ENCODE results near the gene MYO10. TPM values are rescaled to one million over a fixed set of nuclear protein-coding genes. Genes with fewer than 3 reads are reported as not detected.

Gene MYO10
- total RNA-seq, 1 donor from 2014 or later, result 23.1 TPM

GRCh38 chr5:16871746-16872339 is 64.2 kb downstream of the MYO10 start:
- Mint-ChIP-seq H3K36me3 (ENCODE audit: unreplicated experiment) (peaks cover 31% of the 10 kb centered on the region), H3K27ac (ENCODE audit: unreplicated experiment) (no peak overlapping the region), H3K4me1 (ENCODE audit: low read depth, unreplicated experiment) (peaks cover 15% of the 10 kb centered on the region), H3K4me3 (ENCODE audit: unreplicated experiment) (no peak overlapping the region), H3K9me3 (ENCODE audit: unreplicated experiment) (peaks cover 13% of the 10 kb centered on the region), H3K27me3 (ENCODE audit: unreplicated experiment) (peaks cover 10% of the 10 kb centered on the region)
- no peak for TF ChIP-seq CTCF (IDR thresholded peaks at IDR 0.05; ENCODE audit: partially characterized antibody, unreplicated experiment)
- no peak for DNase-seq

- Mint-ChIP-seq H3K27ac (ENCODE audit: unreplicated experiment) (no peak overlapping the region), H3K36me3 (ENCODE audit: unreplicated experiment) (peaks cover 31% of the 10 kb centered on the region), H3K27me3 (ENCODE audit: unreplicated experiment) (peaks cover 17% of the 10 kb centered on the region), H3K4me1 (ENCODE audit: low read depth, unreplicated experiment) (peaks cover 23% of the 10 kb centered on the region), H3K9me3 (ENCODE audit: unreplicated experiment) (peaks cover 21% of the 10 kb centered on the region), H3K4me3 (ENCODE audit: unreplicated experiment) (no peak overlapping the region)
- DNase-seq, result no peak
- TF ChIP-seq CTCF (IDR thresholded peaks at IDR 0.05; ENCODE audit: partially characterized antibody, unreplicated experiment), result no peak
Observed at GRCh38 chr5:16870878-16871277, 65.2 kb downstream of the MYO10 start.

- peaks cover 15% of the 10 kb centered on the region for H3K27me3 Mint-ChIP-seq (ENCODE audit: unreplicated experiment)
- peaks cover 26% of the 10 kb centered on the region for H3K4me1 Mint-ChIP-seq (ENCODE audit: low read depth, unreplicated experiment)
- H3K4me3 Mint-ChIP-seq (ENCODE audit: unreplicated experiment), result no peak overlapping the region
- no peak overlapping the region for H3K27ac Mint-ChIP-seq (ENCODE audit: unreplicated experiment)
- H3K9me3 Mint-ChIP-seq (ENCODE audit: unreplicated experiment), result peaks cover 22% of the 10 kb centered on the region
- TF ChIP-seq CTCF (IDR thresholded peaks at IDR 0.05; ENCODE audit: partially characterized antibody, unreplicated experiment), result no peak
- peaks cover 25% of the 10 kb centered on the region for H3K36me3 Mint-ChIP-seq (ENCODE audit: unreplicated experiment)
- DNase-seq, result no peak
Observed at GRCh38 chr5:16869821-16870796, 66.0 kb downstream of the MYO10 start.

GRCh38 chr5:16867577-16867953 is 68.5 kb downstream of the MYO10 start:
- DNase-seq, result no peak
- no peak for TF ChIP-seq CTCF (IDR thresholded peaks at IDR 0.05; ENCODE audit: partially characterized antibody, unreplicated experiment)
- Mint-ChIP-seq H3K36me3 (ENCODE audit: unreplicated experiment) (peaks cover 11% of the 10 kb centered on the region), H3K4me3 (ENCODE audit: unreplicated experiment) (no peak overlapping the region), H3K27ac (ENCODE audit: unreplicated experiment) (peak overlapping the region; percentile 87), H3K9me3 (ENCODE audit: unreplicated experiment) (peaks cover 18% of the 10 kb centered on the region), H3K4me1 (ENCODE audit: low read depth, unreplicated experiment) (peaks cover 46% of the 10 kb centered on the region), H3K27me3 (ENCODE audit: unreplicated experiment) (peaks cover 13% of the 10 kb centered on the region)

All from glutamatergic neuron (in vitro differentiated cells).